Effector CD4-positive, alpha-beta T cell (primary cell): ENCODE data around the gene BRD9.
"Not testable (repeated sequence)": the region's sequence is repeated elsewhere in the genome, so short reads cannot be mapped to it uniquely, and the experiment has no call there.

ENCODE experiments used
- DNase-seq: peaks from one replicate; pipeline ENCODE4 v3.0.0-alpha.2; 2020

Gene BRD9

DNA sequence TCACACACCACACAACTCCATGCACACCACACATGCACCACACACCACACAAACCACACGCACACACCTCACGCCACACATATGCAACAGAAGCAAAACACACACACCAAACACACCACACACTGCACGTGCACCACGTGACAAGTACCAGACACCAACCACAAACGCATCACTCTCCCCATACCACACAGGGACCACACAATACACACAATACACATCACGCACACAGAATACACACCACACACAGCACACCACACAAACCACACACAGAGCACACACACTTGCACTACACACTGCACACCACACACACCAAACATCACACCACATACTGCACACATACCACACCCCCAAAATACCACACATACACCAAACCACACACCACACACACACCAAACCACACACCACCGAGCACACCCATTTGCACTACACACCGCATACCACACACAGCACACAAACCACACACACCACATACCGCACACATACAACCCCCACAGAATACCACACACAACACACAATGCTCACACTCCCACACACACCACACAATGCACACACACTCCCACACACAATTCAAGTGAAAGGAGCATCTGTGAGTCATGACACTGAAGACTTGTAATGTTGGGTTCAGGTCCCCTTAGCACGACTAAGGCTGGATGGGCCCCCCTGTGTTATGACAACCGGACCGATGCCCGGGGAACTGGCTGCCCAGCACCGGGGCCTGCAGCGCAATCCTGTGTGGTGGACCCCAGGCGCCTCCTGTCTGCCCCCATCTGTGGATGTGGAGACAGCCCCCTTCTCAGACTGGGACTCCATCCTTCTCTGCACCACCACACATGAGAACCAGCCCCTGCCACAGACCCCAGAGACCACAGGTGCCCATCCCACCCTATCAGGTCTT, 35.8 kb downstream of the BRD9 start:
- DNase-seq: no peak

DNA sequence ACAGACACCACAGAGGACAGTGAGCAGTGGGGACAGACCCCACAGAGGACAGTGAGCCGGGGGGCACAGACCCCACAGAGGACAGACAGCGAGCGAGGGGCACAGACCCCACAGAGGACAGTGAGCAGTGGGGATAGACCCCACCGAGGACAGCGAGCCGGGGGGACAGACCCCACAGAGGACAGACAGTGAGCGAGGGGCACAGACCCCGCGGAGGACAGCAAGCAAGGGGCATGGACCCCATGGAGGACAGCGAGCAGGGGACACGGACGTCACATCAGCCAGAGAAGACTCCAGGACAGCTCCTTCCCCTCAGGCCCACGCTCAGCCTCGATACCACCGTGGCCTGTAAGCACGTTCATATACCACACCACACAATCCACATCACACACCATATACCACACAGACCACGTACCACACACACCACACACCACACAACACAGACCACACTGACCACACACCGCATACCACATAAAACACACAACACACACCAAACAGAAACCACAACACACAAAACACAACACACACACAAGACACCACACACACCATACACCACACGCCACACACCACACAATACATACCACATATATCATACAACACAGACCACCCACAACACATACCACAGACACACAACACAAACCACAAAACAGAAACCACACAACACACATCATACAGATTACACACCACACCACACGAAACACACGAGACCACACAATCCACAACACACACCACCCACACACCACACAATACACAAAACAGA, 36.6 kb downstream of the BRD9 start:
- DNase-seq: no peak

DNA sequence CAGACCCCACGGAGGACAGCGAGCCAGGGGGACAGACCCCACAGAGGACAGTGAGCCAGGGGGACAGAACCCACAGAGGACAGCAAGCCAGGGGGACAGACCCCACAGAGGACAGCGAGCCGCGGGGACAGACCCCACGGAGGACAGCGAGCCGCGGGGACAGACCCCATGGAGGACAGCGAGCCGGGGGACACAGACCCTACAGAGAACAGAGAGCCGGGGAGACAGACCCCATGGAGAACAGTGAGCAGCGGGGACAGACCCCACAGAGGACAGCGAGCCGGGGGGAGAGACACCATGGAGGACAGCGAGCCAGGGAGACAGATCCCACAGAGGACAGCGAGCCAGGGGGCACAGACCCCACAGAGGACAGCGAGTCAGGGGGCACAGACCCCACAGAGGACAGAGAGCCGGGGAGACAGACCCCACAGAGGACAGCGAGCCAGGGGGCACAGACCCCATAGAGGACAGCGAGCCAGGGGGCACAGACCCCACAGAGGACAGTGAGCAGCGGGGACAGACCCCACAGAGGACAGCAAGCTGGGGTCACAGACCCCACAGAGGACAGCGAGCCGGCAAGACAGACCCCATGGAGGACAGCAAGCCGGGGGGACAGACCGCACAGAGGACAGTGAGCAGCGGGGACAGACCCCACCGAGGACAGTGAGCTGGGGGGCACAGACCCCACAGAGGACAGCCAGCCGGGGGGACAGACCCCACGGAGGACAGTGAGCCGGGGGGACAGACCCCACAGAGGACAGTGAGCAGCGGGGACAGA, 37.4 kb downstream of the BRD9 start:
- no peak for DNase-seq

DNA sequence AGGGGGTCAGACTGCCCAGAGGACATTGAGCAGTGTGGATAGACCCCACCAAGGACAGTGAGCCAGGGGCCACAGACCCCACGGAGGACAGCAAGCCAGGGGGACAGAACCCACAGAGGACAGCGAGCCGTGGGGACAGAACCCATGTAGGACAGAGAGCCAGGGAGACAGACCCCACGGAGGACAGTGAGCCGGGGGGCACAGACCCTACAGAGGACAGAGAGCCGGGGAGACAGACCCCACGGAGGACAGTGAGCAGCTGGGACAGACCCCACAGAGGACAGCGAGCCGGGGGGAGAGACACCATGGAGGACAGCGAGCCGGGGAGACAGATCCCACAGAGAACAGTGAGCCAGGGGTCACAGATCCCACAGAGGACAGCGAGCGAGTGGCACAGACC, 38.4 kb downstream of the BRD9 start:
- no peak for DNase-seq

DNA sequence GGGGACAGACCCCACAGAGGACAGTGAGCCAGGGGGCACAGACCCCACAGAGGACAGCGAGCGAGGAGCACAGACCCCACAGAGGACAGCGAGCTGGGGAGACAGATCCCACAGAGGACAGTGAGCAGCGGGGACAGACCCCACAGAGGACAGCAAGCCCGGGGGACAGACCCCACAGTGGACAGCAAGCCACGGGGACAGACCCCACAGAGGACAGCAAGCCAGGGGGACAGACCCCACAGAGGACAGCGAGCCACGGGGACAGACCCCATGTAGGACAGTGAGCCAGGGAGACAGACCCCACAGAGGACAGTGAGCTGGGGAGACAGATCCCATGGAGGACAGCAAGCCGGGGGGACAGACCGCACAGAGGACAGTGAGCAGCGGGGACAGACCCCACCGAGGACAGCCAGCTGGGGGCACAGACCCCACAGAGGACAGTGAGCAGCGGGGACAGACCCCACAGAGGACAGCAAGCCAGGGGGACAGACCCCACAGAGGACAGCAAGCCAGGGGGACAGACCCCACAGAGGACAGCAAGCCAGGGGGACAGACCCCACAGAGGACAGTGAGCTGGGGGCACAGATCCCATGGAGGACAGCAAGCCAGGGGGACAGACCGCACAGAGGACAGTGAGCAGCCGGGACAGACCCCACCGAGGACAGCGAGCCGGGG, 39.0 kb downstream of the BRD9 start:
- not testable (repeated sequence) for DNase-seq

DNA sequence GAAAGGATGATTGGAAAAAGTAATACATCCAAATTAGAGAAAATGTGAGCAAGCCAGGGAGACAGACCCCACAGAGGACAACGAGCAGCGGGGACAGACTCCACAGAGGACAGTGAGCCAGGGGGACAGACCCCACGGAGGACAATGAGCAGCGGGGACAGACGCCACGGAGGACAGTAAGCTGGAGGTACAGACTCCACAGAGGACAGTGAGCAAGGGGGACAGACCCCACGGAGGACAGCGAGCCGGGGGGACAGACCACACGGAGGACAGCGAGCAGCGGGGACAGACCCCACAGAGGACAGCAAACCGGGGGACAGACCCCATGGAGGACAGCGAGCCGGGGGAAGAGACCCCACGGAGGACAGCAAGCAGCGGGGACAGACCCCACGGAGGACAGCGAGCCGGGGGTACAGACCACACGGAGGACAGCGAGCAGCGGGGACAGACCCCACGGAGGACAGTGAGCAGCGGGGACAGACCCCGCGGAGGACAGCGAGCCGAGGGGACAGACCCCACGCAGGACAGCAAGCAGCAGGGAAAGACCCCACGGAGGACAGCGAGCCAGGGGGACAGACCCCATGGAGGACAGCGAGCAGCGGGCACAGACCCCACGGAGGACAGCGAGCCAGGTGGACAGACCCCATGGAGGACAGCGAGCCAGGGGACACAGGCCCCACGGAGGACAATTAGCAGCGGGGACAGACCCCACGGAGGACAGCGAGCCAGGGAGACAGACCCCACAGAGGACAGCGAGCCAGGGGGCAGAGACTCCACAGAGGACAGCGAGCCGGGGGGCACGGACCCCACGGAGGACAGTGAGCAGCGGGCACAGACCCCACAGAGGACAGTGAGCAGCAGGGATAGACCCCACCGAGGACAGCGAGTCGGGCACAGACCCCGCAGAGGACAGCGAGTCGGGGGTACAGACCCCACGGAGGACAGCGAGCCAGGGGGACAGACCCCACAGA, 39.9 kb downstream of the BRD9 start:
- DNase-seq: no peak

DNA sequence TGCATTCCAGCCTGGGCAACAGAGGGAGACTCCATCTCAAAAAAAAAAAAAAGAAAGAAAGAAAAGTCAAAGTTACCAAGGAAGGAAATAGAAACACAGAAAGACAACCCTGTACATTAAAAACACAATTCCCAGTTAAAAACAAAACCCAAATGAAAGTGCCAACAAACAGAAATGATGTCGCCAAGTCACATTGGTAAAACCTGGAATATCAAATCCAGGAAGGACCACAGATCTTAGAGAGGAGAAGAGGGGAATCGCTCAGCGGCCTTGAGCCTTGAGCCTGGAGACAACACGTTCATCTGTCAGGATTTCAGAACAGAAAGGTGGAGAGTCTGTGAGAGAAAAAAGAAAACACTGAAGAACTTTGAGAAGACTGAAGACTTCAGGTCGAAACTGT, 40.6 kb downstream of the BRD9 start:
- no peak for DNase-seq

DNA sequence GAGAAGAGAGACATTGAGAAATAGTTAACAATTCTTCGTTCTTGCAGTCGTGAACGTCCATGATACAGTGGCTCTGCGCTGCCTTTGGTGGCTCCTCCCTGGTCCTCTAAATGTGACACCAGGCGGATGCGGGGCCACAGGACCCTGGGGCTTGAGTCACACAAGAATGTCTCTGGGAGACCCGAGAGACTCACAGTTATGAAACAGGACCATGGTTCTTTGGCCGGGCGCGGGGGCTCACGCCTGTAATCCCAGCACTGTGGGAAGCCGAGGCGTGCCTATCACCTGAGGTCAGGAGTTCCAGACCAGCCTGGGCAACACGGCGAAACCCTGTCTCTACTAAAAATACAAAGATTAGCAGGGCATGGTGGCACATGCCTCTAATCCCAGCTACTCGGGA, 41.0 kb downstream of the BRD9 start:
- DNase-seq: no peak

DNA sequence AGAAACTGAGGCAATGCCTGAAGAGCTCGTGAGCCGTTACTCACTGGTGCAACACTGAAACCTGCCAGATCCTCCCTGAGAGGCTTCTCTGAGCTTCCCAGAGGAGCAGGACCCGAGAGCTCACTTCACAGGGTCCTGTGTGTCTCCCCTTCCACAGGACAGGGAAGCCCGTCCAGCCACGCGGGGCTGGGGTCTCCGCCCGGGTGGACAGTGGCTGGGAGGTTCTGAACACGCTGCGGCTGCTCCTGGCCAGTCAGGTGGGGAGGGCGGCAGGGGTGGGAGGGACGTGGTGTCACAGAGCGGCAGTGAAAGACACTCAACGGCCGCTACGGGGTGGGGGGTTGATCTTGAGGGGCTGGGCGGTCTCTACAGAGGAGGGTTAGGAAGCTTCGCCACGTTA, 41.5 kb downstream of the BRD9 start:
- DNase-seq: no peak

DNA sequence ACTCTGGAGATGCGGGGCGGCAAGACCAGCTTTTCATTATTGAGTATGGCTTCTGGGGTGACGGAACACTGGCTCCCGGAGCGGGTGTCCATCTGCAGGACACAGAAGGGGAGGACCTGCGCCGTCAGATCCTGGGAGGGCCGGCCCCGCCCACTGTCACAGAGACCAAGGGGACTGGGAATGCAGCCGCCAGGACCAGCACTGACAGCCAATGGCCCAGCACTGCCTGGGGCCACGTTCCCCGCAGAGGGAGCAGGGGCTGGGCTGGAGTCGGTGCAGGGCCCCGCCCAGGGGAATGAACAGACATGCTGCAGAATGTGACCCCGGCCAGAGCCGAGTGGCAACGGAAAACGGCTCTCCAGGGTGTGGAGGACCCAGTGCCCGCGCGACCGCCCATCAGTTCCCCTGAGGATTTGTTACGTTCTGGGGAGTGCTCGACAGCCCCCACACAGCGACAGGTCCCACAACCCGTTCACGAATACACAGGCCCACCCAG, 42.0 kb downstream of the BRD9 start, which contains the start of gene ZDHHC11:
ZDHHC11 (minus strand) TSS at position 476 of the 496 bp plus-strand sequence; CDS start at position 92, 384 bp downstream.
- no peak for DNase-seq

DNA sequence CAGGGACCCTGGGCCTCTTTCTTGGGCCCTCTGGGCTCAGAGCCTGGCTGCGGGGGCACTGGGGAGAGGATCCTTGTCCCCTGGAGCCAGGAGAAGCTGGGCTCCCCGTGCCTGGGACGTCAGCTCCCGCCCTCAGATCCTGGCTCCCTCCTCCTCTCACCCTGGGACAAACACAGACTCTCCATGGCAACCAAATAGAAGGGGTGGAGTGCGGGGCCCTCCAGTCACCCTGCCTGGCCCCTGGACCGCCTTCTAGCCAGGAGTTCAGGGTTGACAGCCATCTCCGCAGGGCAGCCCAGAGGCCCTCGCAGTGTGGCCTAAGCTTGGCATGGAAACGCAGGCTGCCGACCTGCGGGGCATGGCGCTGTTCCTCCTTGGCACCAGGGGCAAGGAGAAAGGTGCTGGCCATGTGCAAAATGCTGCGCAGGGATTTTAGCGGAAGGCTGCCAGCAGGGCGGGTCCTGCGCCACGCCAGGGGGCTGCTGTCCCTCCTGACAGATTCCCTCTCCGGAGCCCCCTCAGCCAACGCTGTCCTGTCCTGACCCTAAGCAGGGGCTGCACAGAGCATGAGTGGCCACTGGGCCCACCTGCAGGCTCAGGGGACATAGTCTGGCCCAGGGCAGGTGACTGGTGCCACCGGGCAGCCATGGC, 42.8 kb downstream of the BRD9 start:
- DNase-seq: no peak

DNA sequence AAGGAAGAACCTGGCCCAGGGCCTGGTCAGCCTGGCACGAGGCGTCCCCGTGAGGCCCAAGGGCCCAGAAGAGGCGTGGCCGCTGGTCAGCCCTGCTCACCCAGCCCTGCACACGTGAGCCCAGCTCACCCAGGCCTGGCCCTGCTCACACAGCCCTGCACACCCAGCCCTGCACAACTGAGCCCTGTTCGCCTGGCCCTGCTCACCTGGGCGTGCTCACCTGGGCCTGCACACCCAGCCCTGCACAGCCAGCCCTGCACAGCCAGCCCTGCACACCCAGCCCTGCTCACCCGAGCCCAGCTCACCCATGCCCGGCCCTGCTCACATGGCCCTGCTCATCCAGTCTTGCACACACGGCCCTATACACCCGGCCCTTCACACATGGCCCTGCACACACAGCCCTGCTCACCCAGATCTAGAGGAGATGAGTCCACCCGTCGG, 43.9 kb downstream of the BRD9 start:
- no peak for DNase-seq

DNA sequence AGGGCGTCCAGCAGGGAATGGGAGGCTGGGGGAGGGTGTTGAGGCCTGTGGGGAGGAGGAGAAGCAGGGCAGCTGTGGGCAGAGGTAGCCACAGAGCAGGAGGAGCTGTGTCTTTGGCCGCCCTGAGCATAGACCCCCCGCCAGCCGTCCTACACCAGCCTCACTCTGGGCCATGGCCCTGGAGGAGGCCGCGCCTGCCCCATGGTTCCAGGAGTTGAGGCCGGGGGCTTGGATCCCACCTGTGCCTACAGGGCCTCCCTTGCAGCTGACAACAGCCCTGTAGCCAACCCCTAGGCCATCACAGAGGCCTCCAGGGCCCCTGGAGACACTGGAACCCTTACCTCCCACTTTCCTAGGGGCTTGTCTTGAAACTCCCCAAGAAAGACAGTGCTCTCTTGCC, 44.9 kb downstream of the BRD9 start:
- not testable (repeated sequence) for DNase-seq

DNA sequence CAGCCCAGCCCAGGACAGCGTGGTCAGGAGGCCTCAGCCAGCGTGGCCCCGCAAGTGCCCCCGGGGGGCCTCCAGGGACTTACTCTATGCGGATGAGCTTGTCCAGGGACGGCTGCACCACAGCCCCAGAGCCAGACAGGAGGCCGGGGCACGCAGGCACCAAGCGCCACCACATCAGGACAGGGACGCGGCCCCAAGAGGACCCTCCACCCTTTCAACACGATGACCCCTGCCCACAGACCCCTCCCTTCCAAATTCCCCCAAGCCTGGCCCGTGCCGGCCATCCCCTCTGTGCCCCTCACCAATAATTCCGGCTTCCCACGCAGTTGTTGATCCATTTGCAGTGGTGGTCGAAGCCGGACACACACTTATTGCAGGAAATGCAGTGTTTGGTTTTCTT, 45.4 kb downstream of the BRD9 start:
- not testable (repeated sequence) for DNase-seq

DNA sequence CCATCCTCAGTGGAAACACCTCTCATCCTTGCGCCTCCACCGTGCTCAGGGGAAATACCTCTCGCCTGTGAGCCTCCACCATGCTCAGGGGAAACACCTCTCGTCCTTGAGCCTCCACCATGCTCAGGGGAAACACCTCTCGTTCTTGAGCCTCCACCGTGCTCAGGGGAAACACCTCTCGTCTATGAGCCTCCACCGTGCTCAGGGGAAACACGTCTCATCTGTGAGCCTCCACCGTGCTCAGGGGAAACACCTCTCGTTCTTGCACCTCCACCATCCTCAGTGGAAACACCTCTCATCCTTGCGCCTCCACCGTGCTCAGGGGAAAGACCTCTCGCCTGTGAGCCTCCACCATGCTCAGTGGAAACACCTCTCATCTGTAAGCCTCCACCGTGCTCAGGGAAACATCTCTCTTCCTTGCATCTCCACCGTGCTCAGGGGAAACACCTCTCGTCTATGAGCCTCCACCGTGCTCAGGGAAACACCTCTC, 46.0 kb downstream of the BRD9 start:
- not testable (repeated sequence) for DNase-seq

DNA sequence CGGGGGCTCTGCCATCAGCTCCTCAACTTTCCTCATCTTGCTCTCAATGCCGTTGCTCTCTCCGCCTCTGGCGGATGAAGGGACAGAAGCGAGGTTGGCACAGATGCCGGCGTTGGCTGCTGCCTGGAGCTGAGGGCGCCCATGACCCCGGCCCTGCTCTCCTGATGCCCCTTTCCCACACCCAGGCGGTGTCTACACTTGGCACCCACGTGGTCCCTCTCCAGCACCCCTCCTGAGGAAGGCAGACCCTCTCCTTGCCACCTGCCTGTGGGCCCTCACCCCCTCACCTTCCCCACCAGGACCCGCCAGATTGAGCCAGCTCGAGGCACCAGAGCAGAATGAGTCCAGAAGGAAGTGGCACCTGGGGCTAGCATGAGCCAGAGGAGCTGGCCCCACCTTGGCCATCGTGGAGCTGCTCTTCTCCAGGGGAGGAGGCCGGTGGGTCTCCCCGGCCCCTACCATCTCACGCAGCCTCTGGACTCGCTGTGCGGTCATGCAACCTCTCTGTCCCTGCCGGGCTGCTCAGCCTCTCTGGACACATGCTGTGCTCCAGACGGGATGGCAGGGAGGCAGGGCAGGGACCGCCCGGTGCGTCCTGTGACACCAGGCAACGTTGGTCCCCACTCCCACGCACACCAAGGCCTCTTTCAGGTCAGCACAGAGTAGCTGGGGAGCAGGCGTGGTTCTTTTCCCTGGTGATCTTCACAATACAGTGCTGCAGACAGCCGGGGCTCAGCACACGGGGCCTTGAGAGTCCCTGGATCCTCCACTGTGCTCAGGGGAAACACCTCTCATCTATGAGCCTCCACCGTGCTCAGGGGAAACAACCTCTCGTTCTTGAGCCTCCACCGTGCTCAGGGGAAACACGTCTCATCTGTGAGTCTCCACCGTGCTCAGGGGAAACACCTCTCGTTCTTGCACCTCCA, 46.7 kb downstream of the BRD9 start:
- DNase-seq: not testable (repeated sequence)

DNA sequence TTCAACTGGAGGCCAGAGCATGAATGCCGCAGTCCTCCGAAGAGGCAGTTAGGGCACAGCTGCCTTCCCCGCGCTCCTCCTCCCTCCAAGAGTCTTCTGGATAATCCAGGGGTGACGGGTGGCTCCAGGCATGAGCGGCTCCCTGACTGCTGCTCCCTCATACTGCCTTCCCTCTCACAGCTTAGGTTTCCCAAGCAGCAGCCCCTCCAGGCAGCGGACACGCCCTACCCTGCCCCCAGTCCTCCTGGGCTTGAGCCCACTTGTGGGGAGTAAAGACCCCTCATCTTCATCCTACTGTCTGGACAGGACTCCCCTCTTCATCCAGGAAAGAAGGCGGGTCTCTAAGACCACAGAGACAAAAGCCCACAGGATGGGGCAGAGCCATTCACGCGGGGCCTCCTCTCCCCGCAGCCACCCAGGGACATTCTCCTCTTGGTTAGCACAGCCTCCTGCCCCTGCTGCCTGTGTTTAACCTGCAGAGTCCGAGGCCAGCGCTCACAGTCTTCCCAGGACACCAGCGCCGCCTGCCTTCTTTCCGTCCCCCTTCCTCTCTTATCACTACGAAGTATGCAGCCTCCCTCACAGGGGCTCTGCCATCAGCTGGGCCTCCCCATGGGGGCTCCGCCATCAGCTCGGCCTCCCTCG, 47.4 kb downstream of the BRD9 start:
- DNase-seq: not testable (repeated sequence)

DNA sequence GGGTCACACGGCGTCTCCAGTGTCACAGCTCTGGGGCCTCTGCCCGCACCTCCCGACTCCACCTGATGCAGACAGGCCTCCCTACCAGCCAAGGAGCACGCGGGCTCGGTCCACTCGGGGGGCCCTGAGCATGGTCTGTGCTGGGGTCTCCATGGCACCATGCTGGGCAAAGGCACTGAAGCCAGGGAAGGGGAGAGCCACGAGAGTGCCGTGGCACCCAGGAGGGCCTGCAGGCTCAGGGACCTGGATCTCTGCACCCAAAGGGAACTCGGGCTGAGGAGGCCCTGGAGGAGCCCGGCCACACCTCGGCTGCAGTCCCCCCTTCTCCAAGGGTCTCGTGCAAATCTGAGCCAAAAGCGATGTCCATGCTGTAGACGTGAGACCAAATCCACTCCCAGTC, 48.2 kb downstream of the BRD9 start:
- DNase-seq: not testable (repeated sequence)

DNA sequence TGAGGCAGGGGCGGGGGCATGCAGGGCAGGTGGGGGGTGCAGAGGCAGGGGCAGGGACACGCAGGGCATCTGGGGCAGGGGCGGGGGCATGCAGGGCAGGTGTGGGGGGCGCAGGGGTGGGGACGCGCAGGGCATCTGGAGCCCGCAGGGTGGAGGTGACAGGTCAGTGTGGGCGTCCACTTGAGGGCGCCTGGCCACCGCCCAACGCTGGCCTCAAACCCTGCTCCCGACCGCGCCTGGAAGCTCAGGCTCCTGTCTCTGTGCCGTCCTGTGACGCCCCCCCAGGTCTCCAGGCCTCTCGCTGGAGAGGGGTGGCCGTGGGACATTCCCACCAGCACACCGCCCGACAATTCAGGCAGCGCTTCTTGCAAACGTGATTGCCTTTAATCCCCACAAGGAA, 48.7 kb downstream of the BRD9 start:
- not testable (repeated sequence) for DNase-seq
